Mesothelial cell of epicardium (in vitro differentiated cells): ENCODE measurements around the gene GJB4. TPM values are rescaled to one million over a fixed set of nuclear protein-coding genes. Genes with fewer than 3 reads are reported as not detected.
"Not testable (repeated sequence)": the region's sequence is repeated elsewhere in the genome, so short reads cannot be mapped to it uniquely, and the experiment has no call there.

ENCODE experiments used
- DNase-seq, 2 experiments: peaks; one replicate each; pipeline ENCODE4 v3.0.0; 2021; ENCODE audit warnings: low spot score in 2 of 2; ENCODE audit not compliant: unreplicated experiment in 2 of 2
- H3K27ac Mint-ChIP-seq: 2 replicates; pipeline ENCODE4 v1.8.0; 2021; ENCODE audit warnings: mixed read lengths
- H3K27me3 Mint-ChIP-seq: 2 replicates; pipeline ENCODE4 v1.8.0; 2021; ENCODE audit warnings: low read depth, mixed read lengths
- H3K36me3 Mint-ChIP-seq: 2 replicates; pipeline ENCODE4 v1.8.0; 2021; ENCODE audit warnings: mixed read lengths
- H3K4me1 Mint-ChIP-seq: 2 replicates; pipeline ENCODE4 v1.8.0; 2021; ENCODE audit warnings: mixed read lengths
- H3K4me3 Mint-ChIP-seq: 2 replicates; pipeline ENCODE4 v1.8.0; 2021; ENCODE audit warnings: mild to moderate bottlenecking, moderate library complexity, mixed read lengths
- H3K9me3 Mint-ChIP-seq: 2 replicates; pipeline ENCODE4 v1.8.0; 2021; ENCODE audit warnings: mixed read lengths
- CTCF ChIP-seq: fragments of 200-600 bp; sonication (generic); IDR thresholded peaks from one replicate; pipeline ENCODE4 v1.5.0; 2021; ENCODE audit warnings: antibody characterized with exemption; ENCODE audit not compliant: unreplicated experiment
- total RNA-seq: library from RNA; stranded (reverse); gene quantifications from 3 replicates; pipeline ENCODE4 v1.2.1, GENCODE V29; 2021

The GJB4 gene
- total RNA-seq, 1 donor from 2014 or later = not detected

- Mint-ChIP-seq H3K4me1 (no peaks in the 10 kb centered on the region), H3K27ac (no peak overlapping the region), H3K4me3 (no peak overlapping the region), H3K9me3 (peaks cover 9% of the 10 kb centered on the region), H3K36me3 (no peaks in the 10 kb centered on the region), H3K27me3 (peaks cover 5% of the 10 kb centered on the region)
- no peak for TF ChIP-seq CTCF
- no peak for DNase-seq
These were observed 48.7 kb downstream of the GJB4 start for GRCh38 chr1:34808051-34808810.

GRCh38 chr1:34810781-34811180, 51.2 kb downstream of the GJB4 start:
- H3K36me3 Mint-ChIP-seq, H3K27me3 Mint-ChIP-seq, H3K4me3 Mint-ChIP-seq, DNase-seq, H3K9me3 Mint-ChIP-seq, H3K27ac Mint-ChIP-seq, H3K4me1 Mint-ChIP-seq: not testable (repeated sequence)

Other genes starting within 250 kb of the GJB4 start
- gene GJB5, start 4.7 kb upstream of the GJB4 start, total RNA-seq = 0.27 to 0.44 TPM (median 0.38 TPM) in 3 replicates
- 0.14 TPM in 1 of 3 replicates, not detected in the others for gene GJB3, start 21.5 kb downstream of the GJB4 start, total RNA-seq
- not detected in 3 replicates for gene GJA4, start 33.3 kb downstream of the GJB4 start, total RNA-seq
- gene SMIM12, start 100.0 kb downstream of the GJB4 start, total RNA-seq = 24.3 to 27.4 TPM (median 24.6 TPM) in 3 replicates
- gene DLGAP3, start 169.9 kb downstream of the GJB4 start, total RNA-seq = 0.23 to 0.44 TPM (median 0.27 TPM) in 3 replicates
- gene TMEM35B, start 225.6 kb downstream of the GJB4 start, total RNA-seq = 13.9 to 16.5 TPM (median 14.9 TPM) in 3 replicates